HEK293 (cell line): ENCODE data around the gene CASQ2.

Experiments
- CTCF ChIP-seq: fragments of 450-650 bp; formaldehyde crosslinking; IDR thresholded peaks from 2 replicates; pipeline ENCODE4 v1.5.1; 2016; ENCODE audit warnings: missing biosample characterization, missing genetic modification characterization
- PRDM10 ChIP-seq: fragments of 450-650 bp; formaldehyde crosslinking; IDR thresholded peaks from 2 replicates; pipeline ENCODE4 v1.5.1; 2016; ENCODE audit warnings: missing biosample characterization, missing genetic modification characterization
- SCRT2 ChIP-seq: fragments of 450-650 bp; formaldehyde crosslinking; IDR thresholded peaks from 2 replicates; pipeline ENCODE4 v1.5.1; 2016; ENCODE audit warnings: missing biosample characterization, missing genetic modification characterization
- YY1 ChIP-seq: fragments of 450-650 bp; formaldehyde crosslinking; IDR thresholded peaks from 2 replicates; pipeline ENCODE4 v1.5.1; 2018; ENCODE audit warnings: missing biosample characterization, missing genetic modification characterization
- ZNF274 ChIP-seq, 2 experiments: fragments of 200-500 bp in 1 of 2; fragments of 450-650 bp in 1 of 2; sonication (Bioruptor generic) in 1 of 2; formaldehyde crosslinking in 1 of 2; IDR thresholded peaks; 2 replicates each; pipeline versions ENCODE4 v1.5.1 to v1.6.1; 2014 to 2016; ENCODE audit warnings: borderline replicate concordance in 1 of 2, inconsistent platforms in 1 of 2, low read length in 1 of 2, missing biosample characterization in 1 of 2, missing genetic modification characterization in 1 of 2
- ZNF426 ChIP-seq: fragments of 450-650 bp; formaldehyde crosslinking; IDR thresholded peaks from 2 replicates; pipeline ENCODE4 v1.5.1; 2017; ENCODE audit warnings: missing biosample characterization, missing genetic modification characterization, mild to moderate bottlenecking, inconsistent platforms, moderate library complexity
- TF ChIP-seq, protein P1 (sequence below): fragments of 450-650 bp; formaldehyde crosslinking; optimal IDR thresholded peaks from 2 replicates; pipeline ENCODE3; 2016; ENCODE audit warnings: missing biosample characterization, mild to moderate bottlenecking, missing genetic modification characterization
- TF ChIP-seq, protein P2 (sequence below): fragments of 450-650 bp; formaldehyde crosslinking; IDR thresholded peaks from 2 replicates; pipeline ENCODE4 v1.5.1; 2016; ENCODE audit warnings: missing biosample characterization, missing genetic modification characterization, low read depth

DNA sequence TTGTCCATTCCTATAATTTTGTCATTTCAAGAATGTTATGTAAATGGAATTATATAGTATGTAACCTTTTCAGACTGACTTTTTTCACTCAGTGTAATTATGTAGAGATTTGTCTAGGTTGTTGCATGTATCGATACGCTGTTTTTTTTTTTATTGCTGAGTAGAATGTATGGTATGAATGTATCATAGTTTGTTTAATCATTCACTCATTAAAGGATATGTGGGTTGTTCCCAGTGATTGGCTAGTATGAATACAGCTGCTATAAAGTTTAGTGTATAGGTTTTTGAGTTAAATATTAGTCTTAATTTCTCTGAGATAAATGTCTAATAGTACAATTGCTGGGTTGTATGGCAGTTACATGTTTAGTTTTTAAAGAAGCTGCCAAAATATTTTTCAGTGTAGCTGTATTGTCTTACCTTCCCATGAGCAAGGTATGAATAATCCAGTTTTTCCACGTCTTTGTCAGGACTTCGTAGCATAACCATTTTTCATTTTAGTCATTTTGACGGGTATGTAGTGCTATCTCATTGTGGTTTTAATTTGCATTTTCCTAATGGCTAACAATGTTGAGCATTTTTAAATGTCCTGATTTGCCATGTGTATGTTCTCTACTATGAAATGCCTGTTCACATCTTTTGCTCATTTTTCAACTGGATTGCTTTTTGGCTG is 22.4 kb downstream of the CASQ2 start:
- no peak for TF ChIP-seq CTCF (tag by site-specific recombination)
- no peak for TF ChIP-seq ZNF426 (tag by site-specific recombination)
- TF ChIP-seq, protein P1, sequence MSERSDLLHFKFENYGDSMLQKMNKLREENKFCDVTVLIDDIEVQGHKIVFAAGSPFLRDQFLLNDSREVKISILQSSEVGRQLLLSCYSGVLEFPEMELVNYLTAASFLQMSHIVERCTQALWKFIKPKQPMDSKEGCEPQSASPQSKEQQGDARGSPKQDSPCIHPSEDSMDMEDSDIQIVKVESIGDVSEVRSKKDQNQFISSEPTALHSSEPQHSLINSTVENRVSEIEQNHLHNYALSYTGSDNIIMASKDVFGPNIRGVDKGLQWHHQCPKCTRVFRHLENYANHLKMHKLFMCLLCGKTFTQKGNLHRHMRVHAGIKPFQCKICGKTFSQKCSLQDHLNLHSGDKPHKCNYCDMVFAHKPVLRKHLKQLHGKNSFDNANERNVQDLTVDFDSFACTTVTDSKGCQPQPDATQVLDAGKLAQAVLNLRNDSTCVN (tag by site-specific recombination): no peak
- TF ChIP-seq YY1: no peak
- TF ChIP-seq, protein P2, sequence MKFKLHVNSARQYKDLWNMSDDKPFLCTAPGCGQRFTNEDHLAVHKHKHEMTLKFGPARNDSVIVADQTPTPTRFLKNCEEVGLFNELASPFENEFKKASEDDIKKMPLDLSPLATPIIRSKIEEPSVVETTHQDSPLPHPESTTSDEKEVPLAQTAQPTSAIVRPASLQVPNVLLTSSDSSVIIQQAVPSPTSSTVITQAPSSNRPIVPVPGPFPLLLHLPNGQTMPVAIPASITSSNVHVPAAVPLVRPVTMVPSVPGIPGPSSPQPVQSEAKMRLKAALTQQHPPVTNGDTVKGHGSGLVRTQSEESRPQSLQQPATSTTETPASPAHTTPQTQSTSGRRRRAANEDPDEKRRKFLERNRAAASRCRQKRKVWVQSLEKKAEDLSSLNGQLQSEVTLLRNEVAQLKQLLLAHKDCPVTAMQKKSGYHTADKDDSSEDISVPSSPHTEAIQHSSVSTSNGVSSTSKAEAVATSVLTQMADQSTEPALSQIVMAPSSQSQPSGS: no peak
- no peak for TF ChIP-seq ZNF274 (IDR thresholded peaks at IDR 0.05; ENCODE audit: low read length)
- no peak for TF ChIP-seq ZNF274 (tag by site-specific recombination; IDR thresholded peaks at IDR 0.05; ENCODE audit: borderline replicate concordance)
- no peak for TF ChIP-seq SCRT2 (tag by site-specific recombination)
- no peak for TF ChIP-seq PRDM10 (tag by site-specific recombination)
